HAP-1 (cell line): ENCODE results near the gene ERG28.

ENCODE experiments used
- DNase-seq, 2 experiments: peaks; one replicate each; pipeline ENCODE4 v3.0.0-alpha.2; 2016 to 2020; ENCODE audit warnings: low spot score in 2 of 2
- H3K27me3 ChIP-seq: fragments of 250-450 bp; sonication (Bioruptor Pico); 2 replicates; pipeline ENCODE4 v1.5.1; 2020; ENCODE audit warnings: low read depth, mild to moderate bottlenecking, moderate library complexity
- H3K36me3 ChIP-seq: fragments of 250-450 bp; sonication (Bioruptor Pico); replicated peaks from 2 replicates; pipeline ENCODE4 v1.5.1; 2020; ENCODE audit warnings: mild to moderate bottlenecking
- H3K4me1 ChIP-seq: fragments of 250-450 bp; sonication (Bioruptor Pico); 2 replicates; pipeline ENCODE4 v1.5.1; 2020; ENCODE audit warnings: mild to moderate bottlenecking
- H3K4me3 ChIP-seq: fragments of 250-450 bp; sonication (Bioruptor Pico); 2 replicates; pipeline ENCODE4 v1.5.1; 2020; ENCODE audit warnings: mild to moderate bottlenecking, moderate library complexity
- H3K9me3 ChIP-seq: fragments of 250-450 bp; sonication (Bioruptor Pico); 2 replicates; pipeline ENCODE4 v1.5.1; 2020; ENCODE audit warnings: mild to moderate bottlenecking, moderate library complexity
- in situ Hi-C: fragments of 300-500 bp; cut with MboI; formaldehyde crosslinking; loops from 3 replicates; pipeline ENCODE4 v1.14.3; 2020; ENCODE audit warnings: low sequenced_read_pairs, inconsistent platforms, mixed read lengths

ERG28 gene

GRCh38 chr14:75685910-75686309, 25.2 kb upstream of the ERG28 start:
- Histone ChIP-seq H3K4me3 (no peak overlapping the region), H3K27me3 (no peaks in the 10 kb centered on the region), H3K4me1 (no peaks in the 10 kb centered on the region), H3K36me3 (peaks cover 10% of the 10 kb centered on the region), H3K9me3 (no peaks in the 10 kb centered on the region)
- no peak for DNase-seq
- in situ Hi-C loops: no loop called here

DNA sequence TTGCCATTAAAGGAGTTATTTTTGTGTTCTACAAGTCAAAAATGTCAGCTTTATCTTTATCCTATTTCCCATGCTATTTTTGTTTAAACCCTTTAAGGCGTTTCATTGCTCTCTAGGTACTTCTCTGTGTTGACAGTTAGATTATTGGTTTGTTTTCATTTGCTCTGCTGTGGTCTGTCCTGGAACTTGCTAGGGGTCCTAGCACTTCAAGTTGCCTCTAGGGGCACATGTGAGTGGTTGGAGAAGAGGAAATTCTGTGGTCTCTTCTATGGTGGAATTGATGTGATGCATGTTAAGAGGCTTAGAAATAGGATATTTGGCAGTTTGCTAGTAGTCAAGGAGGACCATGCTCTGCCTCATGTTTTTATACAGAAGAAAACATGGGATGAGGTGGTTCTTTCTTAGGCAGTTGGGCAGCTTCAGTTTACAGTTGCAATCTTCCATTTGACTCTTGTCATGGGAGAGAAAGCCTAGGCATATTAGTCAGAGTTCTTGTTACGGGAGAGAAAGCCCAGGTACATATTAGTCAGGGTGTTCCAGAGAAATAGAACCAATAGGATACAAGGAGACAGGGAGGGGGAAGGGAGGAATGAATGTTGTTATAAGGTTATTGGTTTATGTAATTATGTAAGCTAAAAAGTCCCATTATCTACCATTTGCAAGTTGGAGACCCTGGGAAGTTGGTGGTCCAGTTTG, 14.7 kb upstream of the ERG28 start:
- in situ Hi-C loops: no loop called here
- Histone ChIP-seq H3K27me3 (no peaks in the 10 kb centered on the region), H3K4me3 (no peak overlapping the region), H3K9me3 (no peaks in the 10 kb centered on the region), H3K36me3 (peaks cover 7% of the 10 kb centered on the region), H3K4me1 (peaks cover 15% of the 10 kb centered on the region)
- DNase-seq: no peak

DNA sequence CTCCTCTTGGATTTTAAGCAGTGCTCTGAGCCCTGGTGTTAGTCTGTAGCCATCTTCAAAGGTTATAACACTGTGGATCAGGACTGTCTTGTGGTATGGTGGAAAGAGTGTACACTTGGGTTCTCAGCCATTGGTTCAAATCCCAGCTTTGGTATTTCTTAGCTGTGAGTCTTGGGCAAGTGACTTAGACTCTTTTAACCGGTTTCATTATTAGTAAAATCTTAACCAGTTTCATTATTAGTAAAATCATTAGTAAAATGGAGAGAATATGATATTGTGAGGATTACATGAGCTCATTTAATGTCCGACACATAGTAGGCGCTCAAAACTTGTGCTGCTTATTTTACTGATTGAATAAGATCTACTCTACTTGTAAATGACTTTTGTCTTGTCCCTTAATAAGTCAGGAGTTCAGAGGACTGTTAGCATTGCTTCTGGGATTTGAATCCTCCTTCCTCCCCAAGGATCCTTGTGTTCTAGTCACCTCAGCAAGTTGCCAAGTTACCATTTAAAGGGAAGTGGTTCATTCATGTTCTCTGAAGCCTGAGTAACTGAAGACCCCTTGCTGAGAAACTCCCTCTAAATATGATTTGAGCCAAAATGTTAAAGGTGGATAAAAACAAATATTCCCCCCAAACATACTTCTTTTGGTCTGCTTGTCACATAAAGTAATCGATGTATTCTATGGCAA, 12.8 kb upstream of the ERG28 start:
- Histone ChIP-seq H3K4me1 (peaks cover 6% of the 10 kb centered on the region), H3K9me3 (no peaks in the 10 kb centered on the region), H3K27me3 (no peaks in the 10 kb centered on the region), H3K4me3 (no peak overlapping the region), H3K36me3 (peaks cover 25% of the 10 kb centered on the region)
- in situ Hi-C loops: loop anchor here (25.0 kb wide), 1 partner anchor 536 kb away; the partner anchor contains the start of gene NEK9
- DNase-seq: no peak

DNA sequence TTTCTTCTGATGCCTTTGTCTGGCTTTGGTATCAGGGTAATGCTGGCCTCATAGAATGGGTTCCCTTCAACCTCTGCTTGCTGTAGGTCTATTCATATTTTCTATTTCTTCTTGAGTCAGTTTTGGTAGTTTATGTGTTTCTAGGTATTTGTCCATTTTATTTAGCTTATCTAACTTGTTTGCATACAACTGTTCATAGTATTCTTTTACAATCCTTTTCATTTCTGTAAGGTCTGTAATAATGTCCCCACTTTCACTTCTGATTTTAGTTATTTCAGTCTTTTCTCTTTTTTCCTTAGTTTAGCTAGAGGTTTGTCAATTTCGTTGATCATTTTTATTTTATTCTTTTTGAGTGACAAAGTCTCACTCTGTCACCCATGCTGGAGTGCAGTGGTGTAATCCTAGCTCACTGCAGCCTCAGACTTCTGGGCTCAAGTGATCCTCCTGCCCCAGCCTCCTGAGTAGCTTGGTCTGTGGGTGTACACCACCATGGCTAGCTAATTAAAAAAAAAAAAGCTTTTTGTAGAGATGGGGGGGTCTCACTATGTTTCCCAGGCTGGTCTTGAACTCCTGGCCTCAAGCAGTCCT, 12.0 kb upstream of the ERG28 start:
- in situ Hi-C loops: loop anchor here (25.0 kb wide), 1 partner anchor 535 kb away; the partner anchor contains the start of gene NEK9
- Histone ChIP-seq H3K4me3 (no peak overlapping the region), H3K4me1 (no peaks in the 10 kb centered on the region), H3K36me3 (peaks cover 25% of the 10 kb centered on the region), H3K9me3 (no peaks in the 10 kb centered on the region), H3K27me3 (no peaks in the 10 kb centered on the region)
- DNase-seq: no peak

GRCh38 chr14:75667099-75667765, 6.6 kb upstream of the ERG28 start:
- Histone ChIP-seq H3K9me3 (no peaks in the 10 kb centered on the region), H3K4me1 (no peaks in the 10 kb centered on the region), H3K27me3 (no peaks in the 10 kb centered on the region), H3K4me3 (no peak overlapping the region), H3K36me3 (peaks cover 36% of the 10 kb centered on the region)
- in situ Hi-C loops: loop anchor here (25.0 kb wide), 1 partner anchor 530 kb away; the partner anchor contains the start of gene NEK9
- no peak for DNase-seq

DNA sequence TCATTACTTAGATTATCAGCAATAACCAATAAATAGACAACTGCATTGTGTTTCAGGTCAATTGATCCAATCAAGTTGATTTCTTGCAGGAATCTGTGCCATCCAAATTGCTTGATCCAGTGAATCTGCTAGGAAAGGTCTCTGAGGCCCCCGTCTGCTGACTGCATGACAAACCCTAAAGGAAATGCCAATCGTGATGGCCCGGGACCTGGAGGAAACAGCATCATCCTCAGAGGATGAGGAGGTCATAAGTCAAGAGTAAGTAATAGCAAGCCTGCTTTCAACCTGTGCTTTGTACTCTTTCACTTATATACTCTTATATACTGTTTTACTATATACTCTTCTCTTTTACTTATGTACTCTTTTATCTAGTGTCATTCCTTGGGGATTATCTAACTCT, 2.3 kb upstream of the ERG28 start:
- H3K4me3 ChIP-seq: no peak overlapping the region
- in situ Hi-C loops: loop anchor here (25.0 kb wide), 1 partner anchor 526 kb away; the partner anchor contains the start of gene NEK9
- no peak for DNase-seq
- H3K4me1 ChIP-seq: peaks cover 8% of the 10 kb centered on the region
- H3K36me3 ChIP-seq: peaks cover 11% of the 10 kb centered on the region
- H3K9me3 ChIP-seq: no peaks in the 10 kb centered on the region
- no peaks in the 10 kb centered on the region for H3K27me3 ChIP-seq

DNA sequence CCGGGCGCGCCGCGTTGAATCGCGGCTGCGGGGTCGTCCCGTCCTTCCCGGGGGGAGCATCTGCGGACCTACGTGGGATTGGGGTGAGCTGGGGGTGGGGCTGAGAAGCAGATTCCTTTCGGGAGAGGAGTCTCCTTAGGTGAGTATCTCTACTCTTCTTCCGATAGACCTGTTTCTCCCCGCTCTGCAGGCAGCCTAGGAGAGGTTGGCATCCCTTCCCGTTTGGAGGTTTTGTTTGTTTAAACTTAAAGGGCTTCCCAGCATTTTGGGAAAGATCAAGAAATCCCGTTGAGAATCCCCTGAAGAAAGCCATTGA, 781 bp upstream of the ERG28 start:
- DNase-seq: no peak
- no peaks in the 10 kb centered on the region for H3K27me3 ChIP-seq
- H3K9me3 ChIP-seq: no peaks in the 10 kb centered on the region
- peaks cover 6% of the 10 kb centered on the region for H3K36me3 ChIP-seq
- H3K4me1 ChIP-seq: peaks cover 8% of the 10 kb centered on the region
- peak overlapping the region; percentile 98 for H3K4me3 ChIP-seq
- in situ Hi-C loops: loop anchor here (25.0 kb wide), 1 partner anchor 524 kb away; the partner anchor contains the start of gene NEK9

DNA sequence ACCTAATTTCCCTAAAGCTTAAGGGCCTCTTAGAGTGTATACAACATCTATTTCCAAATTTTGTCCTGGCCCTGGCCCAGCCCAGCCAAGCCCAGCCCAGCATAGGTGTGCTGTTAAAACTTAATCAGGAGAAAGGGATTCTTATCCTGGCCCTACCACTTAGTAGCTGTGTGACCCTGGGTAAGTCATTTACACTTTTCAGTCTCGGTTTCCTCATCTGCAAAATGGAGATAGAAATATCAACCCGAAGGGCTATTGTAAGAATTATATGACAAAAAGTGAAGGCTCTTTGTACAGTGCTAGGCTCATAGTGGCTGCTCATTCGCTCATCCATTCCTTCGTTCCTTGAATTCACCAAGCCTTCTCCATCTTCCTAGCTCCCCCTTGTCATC, 442 bp downstream of the ERG28 start:
- DNase-seq: no peak
- Histone ChIP-seq H3K4me3 (peak overlapping the region; percentile 98), H3K9me3 (no peaks in the 10 kb centered on the region), H3K27me3 (no peaks in the 10 kb centered on the region), H3K4me1 (peaks cover 8% of the 10 kb centered on the region), H3K36me3 (peaks cover 9% of the 10 kb centered on the region)
- in situ Hi-C loops: loop anchor here (25.0 kb wide), 1 partner anchor 523 kb away; the partner anchor contains the start of gene NEK9

GRCh38 chr14:75658957-75659356, 1.7 kb downstream of the ERG28 start:
- Histone ChIP-seq H3K36me3 (peaks cover 15% of the 10 kb centered on the region), H3K4me3 (no peak overlapping the region)
- in situ Hi-C loops: loop anchor here (25.0 kb wide), 1 partner anchor 522 kb away; the partner anchor contains the start of gene NEK9

DNA sequence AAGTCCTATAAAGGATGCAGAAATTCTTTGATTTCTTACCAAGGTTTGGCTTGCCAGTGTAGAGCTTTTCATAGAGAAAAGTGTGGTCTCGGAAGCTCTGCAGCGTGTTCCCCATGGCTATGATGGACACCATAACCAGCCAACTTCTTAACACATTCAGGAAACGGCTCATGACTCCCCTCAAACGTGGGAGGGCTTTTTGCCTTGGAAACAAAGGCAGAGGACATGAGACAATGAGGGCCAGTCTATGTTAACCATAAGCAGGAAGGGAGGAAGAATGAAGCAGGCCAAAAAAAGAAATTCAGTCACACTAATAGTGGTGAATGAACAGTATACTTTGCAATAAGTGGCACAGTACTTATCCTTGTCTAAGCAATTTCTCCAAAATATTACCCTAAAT, 3.3 kb downstream of the ERG28 start:
- Histone ChIP-seq H3K4me1 (peaks cover 8% of the 10 kb centered on the region), H3K9me3 (no peaks in the 10 kb centered on the region), H3K4me3 (no peak overlapping the region), H3K36me3 (peaks cover 22% of the 10 kb centered on the region), H3K27me3 (no peaks in the 10 kb centered on the region)
- in situ Hi-C loops: loop anchor here (25.0 kb wide), 1 partner anchor 520 kb away; the partner anchor contains the start of gene NEK9
- no peak for DNase-seq

More at GRCh38 chr14:75658957-75659356, 1.7 kb downstream of the ERG28 start:
- Histone ChIP-seq H3K4me1 (peaks cover 8% of the 10 kb centered on the region), H3K27me3 (no peaks in the 10 kb centered on the region), H3K9me3 (no peaks in the 10 kb centered on the region)
- DNase-seq: no peak

DNA sequence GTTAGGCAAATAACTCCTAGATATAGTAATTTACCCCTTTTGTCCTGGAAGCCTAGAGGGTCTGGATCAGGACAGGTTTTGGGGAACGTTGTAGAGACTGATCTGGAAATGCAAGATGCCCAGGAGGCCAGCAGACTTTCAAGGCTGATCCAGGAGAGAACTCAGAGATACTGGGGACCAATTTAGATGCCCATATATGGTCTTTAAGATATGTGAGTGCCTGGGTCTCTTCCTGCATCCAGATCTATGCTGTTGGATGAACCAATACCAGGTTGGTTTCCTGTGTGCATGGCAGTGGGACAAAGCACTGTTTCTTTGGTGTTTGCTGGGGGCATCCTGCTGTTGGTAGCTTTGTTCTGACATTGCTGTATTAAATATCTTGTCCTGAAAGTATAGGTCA, 5.4 kb downstream of the ERG28 start:
- Histone ChIP-seq H3K9me3 (no peaks in the 10 kb centered on the region), H3K4me1 (peaks cover 6% of the 10 kb centered on the region; the same call in 1 of the 2 replicates), H3K27me3 (no peaks in the 10 kb centered on the region), H3K36me3 (peaks cover 36% of the 10 kb centered on the region), H3K4me3 (no peak overlapping the region)
- no peak for DNase-seq
- in situ Hi-C loops: loop anchor here (25.0 kb wide), 1 partner anchor 518 kb away; the partner anchor contains the start of gene NEK9

- peak; percentile 19 to 83 for DNase-seq
- in situ Hi-C loops: loop anchor here (25.0 kb wide), 1 partner anchor 517 kb away; the partner anchor contains the start of gene NEK9
- H3K4me3 ChIP-seq: no peak overlapping the region
These were observed 6.4 kb downstream of the ERG28 start for GRCh38 chr14:75654127-75654732.

GRCh38 chr14:75653563-75653962, 7.1 kb downstream of the ERG28 start:
- in situ Hi-C loops: loop anchor here (25.0 kb wide), 1 partner anchor 516 kb away; the partner anchor contains the start of gene NEK9
- peaks cover 38% of the 10 kb centered on the region for H3K36me3 ChIP-seq
- H3K4me1 ChIP-seq: no peaks in the 10 kb centered on the region
- DNase-seq: no peak
- no peak overlapping the region for H3K4me3 ChIP-seq
- H3K27me3 ChIP-seq: no peaks in the 10 kb centered on the region
- no peaks in the 10 kb centered on the region for H3K9me3 ChIP-seq

More at GRCh38 chr14:75654127-75654732, 6.4 kb downstream of the ERG28 start:
- Histone ChIP-seq H3K4me1 (no peaks in the 10 kb centered on the region), H3K36me3 (peaks cover 38% of the 10 kb centered on the region), H3K9me3 (no peaks in the 10 kb centered on the region), H3K27me3 (no peaks in the 10 kb centered on the region)
